ENCODE data around the gene DIDO1.

- TF ChIP-seq CTCF (IDR thresholded peaks at IDR 0.05) (no peak), POLR2AphosphoS5 (IDR thresholded peaks at IDR 0.05) (no peak), POLR2A (IDR thresholded peaks at IDR 0.05) (no peak)
These were observed 91.2 kb downstream of the DIDO1 start for GRCh38 chr20:62834967-62835730.
